ENCODE measurements around the gene GPC3.
A peak's percentile ranks its signal among the peaks of the same experiment; 100 is the strongest.
"Not testable (repeated sequence)": the region's sequence is repeated elsewhere in the genome, so short reads cannot be mapped to it uniquely, and the experiment has no call there.

Gene GPC3

DNA sequence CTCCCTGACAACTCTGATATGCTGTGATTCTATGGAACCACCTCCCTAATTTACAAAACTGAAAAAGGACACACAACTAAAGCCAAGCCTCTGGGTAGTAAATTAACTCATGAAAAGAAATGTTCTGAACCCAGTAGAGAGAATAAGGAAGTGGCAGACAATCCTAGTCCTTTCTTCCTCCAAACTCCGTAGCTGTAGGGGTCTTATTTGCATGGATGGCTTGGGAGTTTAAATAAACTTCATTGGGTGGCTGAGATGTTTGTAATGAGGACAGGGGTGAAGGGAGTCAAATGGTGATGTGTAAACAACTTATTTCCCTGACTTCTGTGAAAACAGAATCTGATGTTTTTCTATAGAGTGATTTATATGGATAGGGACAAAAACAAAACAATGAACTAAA is 59.3 kb downstream of the GPC3 start:
- no peak for DNase-seq (ENCODE audit: low read depth)

DNA sequence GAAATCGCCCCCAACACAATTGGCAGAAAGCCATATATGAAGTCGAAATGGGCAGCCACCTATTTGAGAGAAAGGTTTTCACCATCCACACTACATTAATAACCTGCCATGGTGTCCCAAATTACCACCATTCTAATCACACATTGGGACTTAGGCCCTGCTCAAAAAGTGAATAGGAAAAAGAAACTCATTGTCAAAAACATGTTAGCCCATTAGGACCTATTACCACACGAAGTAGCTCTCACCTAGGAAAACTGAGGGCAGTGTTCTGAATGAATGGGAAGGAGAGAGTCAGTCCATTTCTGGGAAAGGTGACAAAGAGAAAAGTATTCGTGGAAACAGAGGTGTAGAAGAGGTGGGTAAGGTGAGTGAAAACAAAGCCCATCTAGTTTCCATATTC is 60.8 kb downstream of the GPC3 start:
- no peak for DNase-seq (ENCODE audit: low read depth)

- DNase-seq (ENCODE audit: low read depth) = no peak
Measured at GRCh38 chrX:133923548-133923947, 61.8 kb downstream of the GPC3 start.

GRCh38 chrX:133923113-133923512 is 62.3 kb downstream of the GPC3 start:
- DNase-seq (ENCODE audit: low read depth) = no peak

- no peak for DNase-seq (ENCODE audit: low read depth)
Measured at GRCh38 chrX:133922390-133922771, 63.0 kb downstream of the GPC3 start.

- DNase-seq (ENCODE audit: low read depth) = peak; percentile 5
Measured at GRCh38 chrX:133921764-133922389, 63.5 kb downstream of the GPC3 start.

- DNase-seq (ENCODE audit: low read depth) = no peak
Measured at GRCh38 chrX:133921086-133921485, 64.3 kb downstream of the GPC3 start.

DNA sequence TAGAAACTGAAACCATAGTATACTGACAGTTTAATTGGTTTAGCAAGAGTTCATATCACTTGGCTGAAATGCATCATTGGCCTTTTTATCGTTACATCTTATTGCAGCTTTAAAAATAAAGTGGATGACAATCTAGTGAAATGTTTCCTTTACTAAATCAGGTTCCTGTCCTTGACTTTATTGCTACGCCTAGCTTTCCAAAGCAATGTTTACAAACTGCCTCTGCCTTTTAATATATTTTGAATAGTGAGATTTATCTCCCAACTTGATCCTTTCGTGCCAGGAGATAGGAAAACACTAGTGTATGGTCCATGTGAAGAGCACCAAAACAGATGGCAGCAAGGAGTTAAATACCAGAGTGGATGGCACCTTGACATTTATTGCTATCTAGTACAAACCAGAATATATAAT is 67.0 kb downstream of the GPC3 start:
- DNase-seq (ENCODE audit: low read depth) = no peak

GRCh38 chrX:133916984-133917722 is 68.2 kb downstream of the GPC3 start:
- DNase-seq (ENCODE audit: low read depth) = no peak

DNA sequence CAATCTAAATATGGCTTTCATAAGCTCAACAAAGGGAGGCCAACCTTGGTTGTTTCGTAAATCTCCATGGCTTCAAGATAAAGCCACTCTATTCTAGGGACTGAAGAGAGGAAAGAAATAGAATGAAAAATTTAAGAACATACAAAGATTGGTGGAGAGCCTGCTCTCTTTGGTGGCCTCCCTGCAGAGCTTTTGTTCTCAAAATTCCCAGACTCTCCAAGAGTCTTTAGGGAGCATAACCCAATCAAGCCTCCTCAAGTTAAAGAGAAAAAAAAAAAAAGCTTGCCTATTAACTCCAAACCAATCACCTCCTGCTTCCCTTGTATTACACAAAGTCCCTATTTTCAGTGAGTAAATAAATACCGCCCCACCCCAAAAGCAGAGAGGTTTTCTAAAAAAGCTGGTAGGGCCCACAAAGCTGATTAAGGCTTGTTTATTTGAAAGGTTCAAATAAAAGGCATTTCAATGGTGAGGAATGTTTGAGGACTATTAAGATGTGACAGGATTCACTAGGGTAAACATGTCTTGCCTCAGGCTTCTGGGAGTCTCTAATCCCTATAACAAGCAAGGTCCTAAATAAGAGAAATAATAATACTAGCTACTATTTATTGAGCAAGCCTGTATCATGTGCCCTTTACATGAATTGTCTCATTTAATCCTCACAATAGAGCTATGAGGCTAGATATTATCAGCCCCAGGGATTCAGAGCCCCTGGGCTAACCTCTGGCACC is 71.6 kb downstream of the GPC3 start:
- no peak for DNase-seq (ENCODE audit: low read depth)

- DNase-seq (ENCODE audit: low read depth) = no peak
Measured at GRCh38 chrX:133913009-133913408, 72.4 kb downstream of the GPC3 start.

- no peak for DNase-seq (ENCODE audit: low read depth)
Measured at GRCh38 chrX:133911825-133912495, 73.4 kb downstream of the GPC3 start.

DNA sequence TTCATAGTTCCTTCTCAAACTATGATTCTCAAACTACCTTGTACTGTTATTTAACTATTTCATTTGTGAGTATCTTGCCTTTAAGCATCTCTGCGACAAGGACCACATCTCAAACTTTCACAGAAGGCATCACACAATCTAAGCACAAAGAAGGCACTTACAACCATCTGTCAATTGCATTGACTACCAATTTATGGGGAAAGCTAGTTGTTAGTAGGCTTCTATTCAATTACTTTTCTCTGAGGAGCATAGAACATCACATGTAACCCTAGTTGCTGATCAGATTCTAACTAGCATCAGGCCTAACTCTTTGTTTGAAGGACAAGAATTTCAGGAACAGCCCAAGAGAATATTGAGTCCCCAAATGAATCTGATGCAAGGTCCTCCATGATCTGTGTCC is 74.9 kb downstream of the GPC3 start:
- no peak for DNase-seq (ENCODE audit: low read depth)

DNA sequence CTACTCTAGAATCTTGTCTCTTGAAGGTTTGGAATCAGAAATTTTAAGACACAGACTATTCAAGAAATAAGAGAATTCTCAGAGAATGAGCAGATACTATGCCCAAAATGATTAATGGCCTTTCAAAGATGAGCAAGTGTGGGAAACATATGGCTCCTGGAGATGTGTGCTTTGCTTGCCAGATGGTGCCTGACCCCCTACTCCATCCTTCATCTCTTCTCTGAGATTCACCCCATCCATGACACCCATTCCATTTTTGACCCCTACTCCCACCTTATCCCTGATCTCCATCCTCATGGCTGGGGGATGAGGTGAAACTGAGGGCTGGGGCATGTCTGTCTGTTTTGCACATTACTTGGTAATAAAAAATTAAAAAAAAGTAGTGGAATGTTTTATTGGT is 75.5 kb downstream of the GPC3 start:
- no peak for DNase-seq (ENCODE audit: low read depth)

DNA sequence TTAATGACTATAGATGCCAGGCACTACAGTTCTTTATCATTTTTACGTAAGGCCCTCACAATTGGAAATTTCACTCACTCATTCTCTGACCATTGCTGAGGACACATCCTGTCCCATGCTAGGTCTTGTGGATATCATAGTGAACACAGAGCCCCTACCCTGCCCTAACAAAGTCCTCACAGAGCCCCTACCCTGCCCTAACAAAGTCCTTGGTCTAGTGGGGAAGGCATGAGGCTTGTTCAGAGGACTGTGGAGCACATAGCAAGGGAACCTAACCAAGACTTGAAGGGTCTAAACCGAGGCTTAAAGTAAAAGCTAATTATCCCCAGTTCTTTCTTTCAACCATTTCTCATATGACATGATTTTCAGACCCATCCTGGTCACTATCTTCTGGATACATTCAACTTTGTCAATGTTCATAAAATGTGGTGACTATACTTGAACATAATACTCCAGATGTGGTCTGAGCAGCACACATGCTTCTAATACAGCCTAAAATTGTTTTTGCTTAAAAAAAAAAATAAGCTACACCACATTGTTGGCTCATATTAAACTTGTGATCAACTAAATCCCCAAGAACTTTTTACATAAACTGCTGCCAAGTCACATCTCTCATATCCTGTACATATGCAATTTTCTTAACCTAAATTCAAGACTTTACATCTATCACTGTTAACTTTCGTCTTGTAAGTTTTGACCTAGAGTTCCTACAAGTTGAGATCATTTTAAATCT is 77.0 kb downstream of the GPC3 start:
- DNase-seq (ENCODE audit: low read depth) = peak; percentile 20

DNA sequence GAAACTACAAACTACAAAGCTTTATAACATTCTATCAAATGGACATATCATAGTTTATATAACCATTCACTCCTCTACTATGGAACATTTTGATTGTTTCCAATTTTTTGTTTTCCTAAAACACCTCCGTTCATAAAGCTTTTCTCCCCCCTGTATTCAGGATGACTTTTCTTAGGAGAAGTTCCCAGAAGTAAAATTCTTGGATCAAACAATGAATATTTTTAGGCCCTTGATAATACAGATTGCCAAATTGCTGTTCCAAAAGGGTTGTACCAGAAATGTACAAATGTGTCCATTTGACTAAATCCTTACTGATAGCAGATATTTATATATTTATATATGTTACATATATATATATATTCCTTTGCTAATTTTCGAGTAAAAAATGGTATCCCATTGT is 77.8 kb downstream of the GPC3 start:
- DNase-seq (ENCODE audit: low read depth) = no peak

- DNase-seq (ENCODE audit: low read depth) = no peak
Measured at GRCh38 chrX:133905305-133905704, 80.1 kb downstream of the GPC3 start.

GRCh38 chrX:133897593-133898163 is 87.7 kb downstream of the GPC3 start:
- DNase-seq (ENCODE audit: low read depth) = no peak

DNA sequence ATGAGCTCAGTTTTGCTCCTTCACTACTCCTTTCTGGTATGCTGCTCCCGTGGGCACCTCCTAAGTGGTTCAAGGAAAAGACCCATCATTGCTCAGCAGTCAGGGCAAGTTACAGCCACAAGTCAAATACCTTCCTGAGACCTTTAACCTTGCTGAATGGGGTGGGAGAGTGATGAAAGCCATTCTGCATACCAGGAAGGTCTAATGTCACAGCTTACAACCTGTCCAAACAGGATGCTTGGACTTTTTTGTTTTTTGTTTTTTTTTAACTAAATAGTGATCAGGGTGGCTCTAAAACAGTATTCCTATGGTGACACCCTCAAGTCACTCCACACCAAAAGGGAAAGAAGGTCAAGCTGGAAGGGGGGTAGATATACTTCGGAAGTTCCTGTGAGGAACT is 93.1 kb downstream of the GPC3 start:
- no peak for DNase-seq (ENCODE audit: low read depth)

DNA sequence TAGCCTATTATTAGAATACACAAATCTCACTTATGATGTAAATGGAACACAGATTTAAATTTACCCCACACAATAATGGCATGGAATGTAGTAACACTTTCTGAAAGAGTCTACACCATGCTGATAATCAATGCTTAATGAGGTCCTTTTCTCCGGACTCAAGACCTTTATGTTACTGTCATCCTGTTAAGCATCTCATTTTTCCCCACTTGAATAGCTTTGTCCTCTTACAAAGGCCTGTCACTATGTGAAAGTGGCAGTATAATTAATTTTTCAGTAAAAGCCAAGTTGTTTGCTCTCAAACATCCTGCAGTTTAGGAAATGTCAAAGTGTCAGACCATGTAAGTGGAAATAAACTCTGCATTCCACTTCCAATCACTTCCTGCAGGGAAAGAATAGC is 96.4 kb downstream of the GPC3 start:
- DNase-seq (ENCODE audit: low read depth) = no peak

DNA sequence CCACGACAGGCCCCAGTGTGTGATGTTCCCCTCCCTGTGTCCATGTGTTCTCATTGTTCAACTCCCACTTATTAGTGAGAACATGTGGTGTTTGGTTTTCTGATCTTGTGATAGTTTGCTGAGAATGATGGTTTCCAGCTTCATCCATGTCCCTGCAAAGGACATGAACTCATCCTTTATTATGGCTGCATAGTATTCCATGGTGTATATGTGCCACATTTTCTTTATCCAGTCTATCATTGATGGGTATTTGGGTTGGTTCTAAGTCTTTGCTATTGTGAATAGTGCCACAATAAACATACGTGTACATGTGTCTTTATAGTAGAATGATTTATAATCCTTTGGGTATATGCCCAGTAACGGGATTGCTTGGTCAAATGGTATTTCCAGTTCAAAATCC is 97.3 kb downstream of the GPC3 start:
- not testable (repeated sequence) for DNase-seq (ENCODE audit: low read depth)
